Natural killer cell (primary cell): ENCODE data around the gene FTO. TPM values are rescaled to one million over a fixed set of nuclear protein-coding genes. Genes with fewer than 3 reads are reported as not detected.

ENCODE experiments used
- ATAC-seq, 3 donors: fragments of 150-1000 bp in 2 of 3; fragments of 200-7000 bp in 1 of 3; cut with Tn5 transposase; 1 replicate in 1 of 3; 2 replicates in 2 of 3; pipeline ENCODE4 v1.10.0; 2021; ENCODE audit warnings: mild to moderate bottlenecking in 2 of 3, moderate library complexity in 2 of 3
- DNase-seq, 2 donors: peaks; one replicate each; pipeline versions ENCODE4 v3.0.0 to v3.0.0-alpha.2; 2013 to 2021; ENCODE audit warnings: mixed read lengths in 1 of 2
- H3K27ac ChIP-seq: one replicate; pipeline ENCODE4 v1.5.1; 2013; ENCODE audit warnings: mild to moderate bottlenecking, low read length
- H3K27me3 ChIP-seq: one replicate; pipeline ENCODE4 v1.6.1; 2013; ENCODE audit warnings: low read length; ENCODE audit not compliant: control insufficient read depth, insufficient read depth
- H3K36me3 ChIP-seq: one replicate; pipeline ENCODE4 v1.6.1; 2013; ENCODE audit warnings: low read length; ENCODE audit not compliant: control insufficient read depth, insufficient read depth
- H3K4me1 ChIP-seq: one replicate; pipeline ENCODE4 v1.6.1; 2013; ENCODE audit warnings: low read length; ENCODE audit not compliant: control insufficient read depth, insufficient read depth
- H3K4me3 ChIP-seq: one replicate; pipeline ENCODE4 v1.5.1; 2013; ENCODE audit warnings: low read length
- H3K9me3 ChIP-seq: one replicate; pipeline ENCODE4 v1.6.1; 2013; ENCODE audit warnings: low read length; ENCODE audit not compliant: control insufficient read depth, insufficient read depth
- H3K27ac Mint-ChIP-seq, 2 donors: one replicate each; pipeline ENCODE4 v1.8.0; 2022; ENCODE audit warnings: mild to moderate bottlenecking in 2 of 2, mixed read lengths in 2 of 2, moderate library complexity in 1 of 2
- H3K27me3 Mint-ChIP-seq, 2 donors: one replicate each; pipeline ENCODE4 v1.8.0; 2022; ENCODE audit warnings: low read depth in 2 of 2, mixed read lengths in 2 of 2
- H3K36me3 Mint-ChIP-seq: one replicate; pipeline ENCODE4 v1.8.0; 2022; ENCODE audit warnings: mixed read lengths
- H3K4me1 Mint-ChIP-seq, 2 donors: one replicate each; pipeline ENCODE4 v1.8.0; 2022; ENCODE audit warnings: mixed read lengths in 2 of 2
- H3K4me3 Mint-ChIP-seq: one replicate; pipeline ENCODE4 v1.8.0; 2022; ENCODE audit warnings: mild to moderate bottlenecking, moderate library complexity, mixed read lengths
- H3K9me3 Mint-ChIP-seq, 2 donors: one replicate each; pipeline ENCODE4 v1.8.0; 2022; ENCODE audit warnings: mixed read lengths in 2 of 2
- CTCF ChIP-seq: fragments of 200-600 bp; IDR thresholded peaks from one replicate; pipeline ENCODE4 v1.8.0; 2022; ENCODE audit warnings: antibody characterized with exemption
- WGBS: methylation state at CpG from one replicate; pipeline ENCODE4 v1.1.7; 2013; ENCODE audit warnings: missing lambda C conversion rate; ENCODE audit not compliant: insufficient coverage; 5-methylcytosine and 5-hydroxymethylcytosine counted together
- intact Hi-C: fragments of 100-400 bp; cut with micrococcal nuclease; formaldehyde crosslinking; loops from one replicate; pipeline ENCODE4 v1.14.2; 2022
- total RNA-seq, 4 donors: library from RNA; stranded (reverse); fragments of 120-200 nt in 1 of 4; gene quantifications; one replicate each; pipeline versions ENCODE4 v1.2.3 to v1.2.4, GENCODE V29; 2013 to 2022

FTO gene
- total RNA-seq, 3 donors from 2014 or later (not counting 1 experiment from before 2014, with no cell fraction given) = 55.4 to 70.5 (median 55.4) TPM

GRCh38 chr16:53775106-53775820 lies 71.3 kb downstream of the FTO start:
- Histone ChIP-seq H3K9me3 (no peaks in the 10 kb centered on the region), H3K36me3 (no peaks in the 10 kb centered on the region), H3K4me3 (no peak overlapping the region), H3K27ac (no peak overlapping the region), H3K4me1 (peaks cover 6% of the 10 kb centered on the region), H3K27me3 (no peaks in the 10 kb centered on the region)
- Mint-ChIP-seq H3K27ac (no peak overlapping the region), H3K9me3 (no peaks in the 10 kb centered on the region), H3K36me3 (no peaks in the 10 kb centered on the region), H3K4me1 (peaks cover 7 to 20% of the 10 kb centered on the region in 2 donors), H3K27me3 (no peaks in the 10 kb centered on the region), H3K4me3 (no peak overlapping the region)
- 50% methylated on average over 1 of the region's 2 CpGs for WGBS
- ATAC-seq (no peak), DNase-seq (no peak)
- intact Hi-C loops = no loop called here
- no peak for TF ChIP-seq CTCF

GRCh38 chr16:53775821-53776431 lies 72.0 kb downstream of the FTO start:
- intact Hi-C loops = no loop called here
- Mint-ChIP-seq H3K4me3 (no peak overlapping the region), H3K27ac (no peak overlapping the region)

GRCh38 chr16:53779186-53779585 lies 75.2 kb downstream of the FTO start:
- Mint-ChIP-seq H3K4me3 (no peak overlapping the region), H3K27ac (no peak overlapping the region), H3K27me3 (no peaks in the 10 kb centered on the region), H3K9me3 (peaks cover 0 to 2% of the 10 kb centered on the region in 2 donors), H3K36me3 (no peaks in the 10 kb centered on the region), H3K4me1 (peaks cover 22 to 38% of the 10 kb centered on the region in 2 donors)
- Histone ChIP-seq H3K27ac (no peak overlapping the region), H3K27me3 (no peaks in the 10 kb centered on the region), H3K4me3 (no peak overlapping the region), H3K4me1 (peaks cover 5% of the 10 kb centered on the region), H3K9me3 (no peaks in the 10 kb centered on the region), H3K36me3 (no peaks in the 10 kb centered on the region)
- 80% methylated on average over 1 of the region's 3 CpGs for WGBS
- DNase-seq = no peak
- intact Hi-C loops = no loop called here
- TF ChIP-seq CTCF = no peak
- ATAC-seq = no peak

More at GRCh38 chr16:53775821-53776431, 72.0 kb downstream of the FTO start:
- ATAC-seq (no peak), DNase-seq (no peak)
- 86% methylated on average over 6 of the region's 7 CpGs for WGBS
- Histone ChIP-seq H3K27ac (no peak overlapping the region), H3K36me3 (no peaks in the 10 kb centered on the region), H3K4me3 (no peak overlapping the region), H3K9me3 (no peaks in the 10 kb centered on the region), H3K27me3 (no peaks in the 10 kb centered on the region), H3K4me1 (peaks cover 6% of the 10 kb centered on the region)
- Mint-ChIP-seq H3K4me1 (peaks cover 10 to 22% of the 10 kb centered on the region in 2 donors), H3K9me3 (no peaks in the 10 kb centered on the region), H3K27me3 (no peaks in the 10 kb centered on the region), H3K36me3 (no peaks in the 10 kb centered on the region)
- TF ChIP-seq CTCF = no peak
